ENCODE data around the gene ADGRD2. TPM values are rescaled to one million over a fixed set of nuclear protein-coding genes. Genes with fewer than 3 reads are reported as not detected.

ADGRD2 gene
- total and polyA plus RNA-seq, 9 of the 15 experiments (the other 6 are each of a cell fraction or from before 2014, with no cell fraction given) = not detected

- TF ChIP-seq CTCF (IDR thresholded peaks at IDR 0.05 in 2 of 3, conservative IDR thresholded peaks at IDR 0.05 in 1 of 3; ENCODE audit: insufficient read depth in 2 of 3, low read depth in 1 of 3, low read length in 3 of 3) (0 out of 6 replicates have a peak, but pooled peaks of 1 of the 3 experiments have one; percentile 10), PURB (CRISPR knock-in tag; IDR thresholded peaks at IDR 0.05; ENCODE audit: low read depth) (no peak), ZNF583 (CRISPR knock-in tag; IDR thresholded peaks at IDR 0.05) (no peak), ZZZ3 (IDR thresholded peaks at IDR 0.05) (no peak), ESRRB (CRISPR knock-in tag; IDR thresholded peaks at IDR 0.05; ENCODE audit: borderline replicate concordance) (no peak), PTBP1 (IDR thresholded peaks at IDR 0.05; ENCODE audit: low read depth, low read length) (0 out of 2 replicates have a peak, but pooled peaks have one; percentile 65), ZNF121 (CRISPR knock-in tag; conservative IDR thresholded peaks at IDR 0.05) (no peak), HNRNPH1 (optimal IDR thresholded peaks at IDR 0.05; ENCODE audit: low read depth, low read length) (no peak), HMG20B (CRISPR knock-in tag; IDR thresholded peaks at IDR 0.05) (no peak), KLF13 (tag; IDR thresholded peaks at IDR 0.05; ENCODE audit: borderline replicate concordance, low read depth) (no peak), PHF20 (IDR thresholded peaks at IDR 0.05; ENCODE audit: partially characterized antibody) (no peak), E2F6 (IDR thresholded peaks at IDR 0.05; ENCODE audit: borderline replicate concordance in 1 of 2, extremely low read depth in 1 of 2, insufficient read depth in 1 of 2, insufficient read length in 1 of 2, low read depth in 1 of 2, low read length in 1 of 2, poor library complexity in 1 of 2, severe bottlenecking in 1 of 2) (no peak), ZC3H11A (IDR thresholded peaks at IDR 0.05; ENCODE audit: low read depth, low read length) (no peak), SNAPC5 (CRISPR knock-in tag; IDR thresholded peaks at IDR 0.05) (no peak), RBM15 (IDR thresholded peaks at IDR 0.05; ENCODE audit: insufficient read depth, low read length) (no peak), TRIM24 (IDR thresholded peaks at IDR 0.05) (no peak), ZNF699 (CRISPR knock-in tag; IDR thresholded peaks at IDR 0.05; ENCODE audit: insufficient replicate concordance) (no peak), POLR2A (conservative IDR thresholded peaks at IDR 0.05) (no peak), CBX8 (IDR thresholded peaks at IDR 0.05; ENCODE audit: borderline replicate concordance, extremely low read depth, low read depth, low read length, poor library complexity, severe bottlenecking) (no peak), BRF1 (IDR thresholded peaks at IDR 0.05; ENCODE audit: borderline replicate concordance, extremely low read depth, insufficient read length) (no peak), RBM39 (optimal IDR thresholded peaks at IDR 0.05; ENCODE audit: low read depth, low read length) (no peak), CAMTA2 (CRISPR knock-in tag; conservative IDR thresholded peaks at IDR 0.05) (no peak), JUND (IDR thresholded peaks at IDR 0.05; ENCODE audit: borderline replicate concordance, low read depth, low read length) (no peak), JUND (tag; IDR thresholded peaks at IDR 0.05; ENCODE audit: borderline replicate concordance, low read depth, low read length) (no peak)
Measured at GRCh38 chr9:124477211-124477647, 27.0 kb downstream of the ADGRD2 start (continued).

Measured in K562 (cell line).